ENCODE measurements around the gene DOCK3.

The DOCK3 gene

GRCh38 chr3:50714946-50715345, 40.2 kb downstream of the DOCK3 start:
- no peaks in the 10 kb centered on the region for H3K79me2 ChIP-seq (ENCODE audit: insufficient read depth, low read depth)
- no peak overlapping the region for H3K27ac ChIP-seq
- no peaks in the 10 kb centered on the region for H4K20me1 ChIP-seq (ENCODE audit: insufficient read depth)
- H3K27me3 ChIP-seq (ENCODE audit: insufficient read depth, low read depth), result no peaks in the 10 kb centered on the region
- no peak overlapping the region for H3K4me2 ChIP-seq
- no peak overlapping the region for H2AFZ ChIP-seq (ENCODE audit: low read depth)
- no peak overlapping the region for H3K9ac ChIP-seq
- H3K36me3 ChIP-seq (ENCODE audit: insufficient read depth), result no peaks in the 10 kb centered on the region
- TF ChIP-seq CTCF (conservative IDR thresholded peaks at IDR 0.05; ENCODE audit: low read depth, low read length), result no peak
- H3K4me3 ChIP-seq (IDR thresholded peaks at IDR 0.05; ENCODE audit: insufficient read depth, low read depth, low read length), result no peak overlapping the region
- no peaks in the 10 kb centered on the region for H3K4me1 ChIP-seq (ENCODE audit: low read depth, poor library complexity, severe bottlenecking)

GRCh38 chr3:50724831-50725230, 50.1 kb downstream of the DOCK3 start:
- Histone ChIP-seq H3K79me2 (ENCODE audit: insufficient read depth, low read depth) (no peaks in the 10 kb centered on the region), H3K27ac (no peak overlapping the region), H2AFZ (ENCODE audit: low read depth) (no peak overlapping the region), H3K9ac (no peak overlapping the region), H3K4me2 (no peak overlapping the region), H3K4me3 (IDR thresholded peaks at IDR 0.05; ENCODE audit: insufficient read depth, low read depth, low read length) (no peak overlapping the region), H3K27me3 (ENCODE audit: insufficient read depth, low read depth) (no peaks in the 10 kb centered on the region), H3K36me3 (ENCODE audit: insufficient read depth) (no peaks in the 10 kb centered on the region), H3K4me1 (ENCODE audit: low read depth, poor library complexity, severe bottlenecking) (no peaks in the 10 kb centered on the region), H4K20me1 (ENCODE audit: insufficient read depth) (no peaks in the 10 kb centered on the region)
- no peak for TF ChIP-seq CTCF (conservative IDR thresholded peaks at IDR 0.05; ENCODE audit: low read depth, low read length)

- Histone ChIP-seq H4K20me1 (ENCODE audit: insufficient read depth) (no peaks in the 10 kb centered on the region), H3K27ac (no peak overlapping the region), H3K4me1 (ENCODE audit: low read depth, poor library complexity, severe bottlenecking) (no peaks in the 10 kb centered on the region), H3K27me3 (ENCODE audit: insufficient read depth, low read depth) (no peaks in the 10 kb centered on the region), H3K4me3 (IDR thresholded peaks at IDR 0.05; ENCODE audit: insufficient read depth, low read depth, low read length) (no peak overlapping the region), H3K79me2 (ENCODE audit: insufficient read depth, low read depth) (no peaks in the 10 kb centered on the region), H3K4me2 (no peak overlapping the region), H2AFZ (ENCODE audit: low read depth) (no peak overlapping the region), H3K9ac (no peak overlapping the region), H3K36me3 (ENCODE audit: insufficient read depth) (no peaks in the 10 kb centered on the region)
- TF ChIP-seq CTCF (conservative IDR thresholded peaks at IDR 0.05; ENCODE audit: low read depth, low read length), result no peak
Measured at GRCh38 chr3:50734985-50735384, 60.3 kb downstream of the DOCK3 start.

GRCh38 chr3:50737193-50737905, 62.6 kb downstream of the DOCK3 start:
- Histone ChIP-seq H3K79me2 (ENCODE audit: insufficient read depth, low read depth) (no peaks in the 10 kb centered on the region), H3K4me3 (IDR thresholded peaks at IDR 0.05; ENCODE audit: insufficient read depth, low read depth, low read length) (no peak overlapping the region), H3K4me1 (ENCODE audit: low read depth, poor library complexity, severe bottlenecking) (no peaks in the 10 kb centered on the region), H2AFZ (ENCODE audit: low read depth) (no peak overlapping the region), H3K27me3 (ENCODE audit: insufficient read depth, low read depth) (no peaks in the 10 kb centered on the region), H3K4me2 (no peak overlapping the region), H4K20me1 (ENCODE audit: insufficient read depth) (no peaks in the 10 kb centered on the region), H3K9ac (no peak overlapping the region), H3K36me3 (ENCODE audit: insufficient read depth) (no peaks in the 10 kb centered on the region), H3K27ac (no peak overlapping the region)
- TF ChIP-seq CTCF (conservative IDR thresholded peaks at IDR 0.05; ENCODE audit: low read depth, low read length), result no peak

Measured in KMS-11 (cell line).